K562 (cell line): Measurements from ENCODE around the gene ZNF330. TPM values are rescaled to one million over a fixed set of nuclear protein-coding genes. Genes with fewer than 3 reads are reported as not detected.

Source experiments
- BDP1 ChIP-seq: IDR thresholded peaks from 3 replicates; pipeline ENCODE4 v1.6.1; 2011; ENCODE audit not compliant: insufficient read length, insufficient read depth
- DNMT1 ChIP-seq: fragments of 450-650 bp; IDR thresholded peaks from 2 replicates; pipeline ENCODE4 v1.6.1; 2016; ENCODE audit warnings: antibody characterized with exemption, mild to moderate bottlenecking
- HDAC3 ChIP-seq: fragments of 450-650 bp; IDR thresholded peaks from 2 replicates; pipeline ENCODE4 v1.6.1; 2018; ENCODE audit warnings: borderline replicate concordance, mild to moderate bottlenecking, moderate library complexity; ENCODE audit not compliant: partially characterized antibody
- HINFP ChIP-seq: fragments of 450-650 bp; conservative IDR thresholded peaks from 2 replicates; pipeline ENCODE4 v1.6.1; 2016; ENCODE audit warnings: missing genetic modification characterization, low read depth, mild to moderate bottlenecking, control low read depth, missing compliant biosample characterization
- NRF1 ChIP-seq, 2 experiments: fragments of 450-650 bp; IDR thresholded peaks in 1 of 2; conservative IDR thresholded peaks in 1 of 2; 2 replicates each; pipeline ENCODE4 v1.6.1; 2014; ENCODE audit warnings: mild to moderate bottlenecking in 2 of 2
- PKNOX1 ChIP-seq: fragments of 450-650 bp; IDR thresholded peaks from 2 replicates; pipeline ENCODE4 v1.6.1; 2016
- ZFX ChIP-seq: sonication (generic); formaldehyde crosslinking; IDR thresholded peaks from 2 replicates; pipeline ENCODE4 v1.8.0; 2022; ENCODE audit warnings: mild to moderate bottlenecking, missing genetic modification reagents, moderate library complexity
- ZNF398 ChIP-seq: fragments of 250-450 bp; sonication (Bioruptor Pico); IDR thresholded peaks from 2 replicates; pipeline ENCODE4 v1.8.0; 2021; ENCODE audit warnings: moderate library complexity, mild to moderate bottlenecking, inconsistent platforms
- ZNF586 ChIP-seq: fragments of 450-650 bp; formaldehyde crosslinking; conservative IDR thresholded peaks from 2 replicates; pipeline ENCODE4 v1.4.0; 2020; ENCODE audit warnings: mild to moderate bottlenecking, moderate library complexity
- ZNF699 ChIP-seq: fragments of 250-450 bp; sonication (Bioruptor Pico); IDR thresholded peaks from 2 replicates; pipeline ENCODE4 v1.8.0; 2021; ENCODE audit warnings: mild to moderate bottlenecking, moderate library complexity; ENCODE audit not compliant: insufficient replicate concordance
- polyA plus RNA-seq, 8 experiments: library from polyadenylated mRNA; depleted of rRNA in 4 of 8; stranded (reverse) in 5 of 8; unstranded in 3 of 8; fragments of >200 nt; fragmentation: Nextera tagmentation in 2 of 8; fragmentation: Illumina TruSeq in 1 of 8; extraction: Ambion mirVana in 2 of 8; extraction: Trizol in 1 of 8; gene quantifications; 2 replicates each; pipeline versions ENCODE4 v1.2.1 to v1.2.3, GENCODE V29; 2011 to 2014; ENCODE audit warnings: inconsistent platforms in 1 of 8, missing spikeins in 1 of 8
- total RNA-seq, 7 experiments: library from RNA; depleted of rRNA in 6 of 7; stranded (reverse); fragments of >200 nt in 6 of 7; fragmentation: Illumina TruSeq in 2 of 7; extraction: Trizol in 2 of 7; gene quantifications; 2 replicates each; pipeline versions ENCODE4 v1.2.1 to v1.2.3, GENCODE V29; 2011 to 2021; ENCODE audit warnings: low replicate concordance in 1 of 7
- TF ChIP-seq, protein P1 (sequence below): fragments of 250-450 bp; sonication (Bioruptor Pico); IDR thresholded peaks from 2 replicates; pipeline ENCODE4 v1.8.0; 2022; ENCODE audit warnings: moderate library complexity, mild to moderate bottlenecking, inconsistent platforms
- TF ChIP-seq, protein P2 (sequence below): fragments of 250-450 bp; sonication (Bioruptor Pico); IDR thresholded peaks from 2 replicates; pipeline ENCODE4 v1.4.0; 2020; ENCODE audit warnings: mild to moderate bottlenecking
- TF ChIP-seq, protein P3 (sequence below): fragments of 250-450 bp; sonication (Bioruptor Pico); IDR thresholded peaks from 2 replicates; pipeline ENCODE4 v1.8.0; 2022; ENCODE audit warnings: inconsistent platforms, mild to moderate bottlenecking, moderate library complexity, borderline replicate concordance
- TF ChIP-seq, protein P4 (sequence below), 2 experiments: IDR thresholded peaks; 2 replicates each; pipeline ENCODE4 v1.6.1; 2012; ENCODE audit warnings: improper control_type of control experiment in 2 of 2, low read depth in 2 of 2, low read length in 2 of 2, borderline replicate concordance in 1 of 2

The ZNF330 gene
- total and polyA plus RNA-seq, 9 of the 15 experiments (the other 6 are each of a cell fraction or from before 2014, with no cell fraction given) = 70.0 to 115 (median 92.0) TPM

DNA sequence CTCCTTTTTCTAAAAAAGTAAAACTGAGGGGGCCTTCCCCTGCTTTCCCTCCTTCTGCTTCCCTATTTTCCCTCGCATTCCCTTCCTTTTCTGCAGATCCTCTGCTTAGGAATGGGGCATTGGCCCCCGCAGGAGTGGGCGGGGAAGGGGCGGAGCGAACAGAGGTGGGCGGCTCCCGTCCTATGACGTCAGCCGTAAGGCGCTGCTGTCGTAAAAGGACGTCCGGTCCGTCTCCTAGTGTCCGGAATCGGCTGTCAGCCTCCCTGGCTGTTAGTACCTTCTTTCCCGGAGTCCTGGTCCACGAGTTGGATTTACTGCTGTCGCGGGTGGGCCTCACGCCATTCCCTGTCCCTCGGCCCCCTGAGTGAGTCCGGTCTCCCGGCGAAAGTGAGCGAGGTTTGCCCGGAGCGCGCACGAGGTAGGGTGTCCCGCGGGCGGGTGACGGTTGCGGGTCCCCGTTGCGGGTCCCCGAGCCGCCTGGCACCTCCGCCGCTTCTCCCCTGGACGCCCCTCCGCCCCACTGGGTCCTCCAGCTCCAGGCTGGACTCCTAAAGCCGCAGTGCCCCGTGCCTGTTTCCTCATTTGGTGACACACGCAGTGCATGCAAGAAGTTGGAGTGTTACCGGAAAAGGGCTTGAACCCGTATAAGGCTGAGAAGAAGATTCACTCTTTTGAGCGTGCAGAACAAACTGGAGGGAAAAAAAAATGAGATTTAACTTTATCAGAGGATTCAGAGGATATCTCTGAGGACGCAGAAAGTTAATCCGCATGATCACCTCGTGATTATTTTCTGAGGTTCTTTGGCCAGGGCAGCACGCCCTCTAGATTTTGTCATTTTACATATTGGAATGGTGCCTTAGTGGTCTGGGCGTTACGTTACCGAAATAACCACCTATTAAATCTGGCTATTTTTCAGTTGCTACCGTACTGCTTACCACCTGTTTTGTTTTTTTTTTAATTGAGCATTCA lies at the start of gene ZNF330 (continued):
- TF ChIP-seq NRF1 (conservative IDR thresholded peaks at IDR 0.05 in 1 of 2, IDR thresholded peaks at IDR 0.05 in 1 of 2) = no peak
- TF ChIP-seq ZNF398 (CRISPR knock-in tag) = no peak
- TF ChIP-seq PKNOX1 = peak; percentile 49; the same call in 1 of the 2 replicates
- no peak for TF ChIP-seq HDAC3
- TF ChIP-seq BDP1 = no peak
- no peak for TF ChIP-seq ZNF586
- TF ChIP-seq, protein P1, sequence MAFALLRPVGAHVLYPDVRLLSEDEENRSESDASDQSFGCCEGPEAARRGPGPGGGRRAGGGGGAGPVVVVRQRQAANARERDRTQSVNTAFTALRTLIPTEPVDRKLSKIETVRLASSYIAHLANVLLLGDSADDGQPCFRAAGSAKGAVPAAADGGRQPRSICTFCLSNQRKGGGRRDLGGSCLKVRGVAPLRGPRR = no peak
- no peak for TF ChIP-seq DNMT1
- TF ChIP-seq, protein P2, sequence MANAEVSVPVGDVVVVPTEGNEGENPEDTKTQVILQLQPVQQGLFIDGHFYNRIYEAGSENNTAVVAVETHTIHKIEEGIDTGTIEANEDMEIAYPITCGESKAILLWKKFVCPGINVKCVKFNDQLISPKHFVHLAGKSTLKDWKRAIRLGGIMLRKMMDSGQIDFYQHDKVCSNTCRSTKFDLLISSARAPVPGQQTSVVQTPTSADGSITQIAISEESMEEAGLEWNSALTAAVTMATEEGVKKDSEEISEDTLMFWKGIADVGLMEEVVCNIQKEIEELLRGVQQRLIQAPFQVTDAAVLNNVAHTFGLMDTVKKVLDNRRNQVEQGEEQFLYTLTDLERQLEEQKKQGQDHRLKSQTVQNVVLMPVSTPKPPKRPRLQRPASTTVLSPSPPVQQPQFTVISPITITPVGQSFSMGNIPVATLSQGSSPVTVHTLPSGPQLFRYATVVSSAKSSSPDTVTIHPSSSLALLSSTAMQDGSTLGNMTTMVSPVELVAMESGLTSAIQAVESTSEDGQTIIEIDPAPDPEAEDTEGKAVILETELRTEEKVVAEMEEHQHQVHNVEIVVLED = no peak
- no peak for TF ChIP-seq ZNF699 (CRISPR knock-in tag)
- peak; percentile 34; the same call in 1 of the 2 replicates for TF ChIP-seq ZFX (CRISPR knock-in tag)
- TF ChIP-seq, protein P3, sequence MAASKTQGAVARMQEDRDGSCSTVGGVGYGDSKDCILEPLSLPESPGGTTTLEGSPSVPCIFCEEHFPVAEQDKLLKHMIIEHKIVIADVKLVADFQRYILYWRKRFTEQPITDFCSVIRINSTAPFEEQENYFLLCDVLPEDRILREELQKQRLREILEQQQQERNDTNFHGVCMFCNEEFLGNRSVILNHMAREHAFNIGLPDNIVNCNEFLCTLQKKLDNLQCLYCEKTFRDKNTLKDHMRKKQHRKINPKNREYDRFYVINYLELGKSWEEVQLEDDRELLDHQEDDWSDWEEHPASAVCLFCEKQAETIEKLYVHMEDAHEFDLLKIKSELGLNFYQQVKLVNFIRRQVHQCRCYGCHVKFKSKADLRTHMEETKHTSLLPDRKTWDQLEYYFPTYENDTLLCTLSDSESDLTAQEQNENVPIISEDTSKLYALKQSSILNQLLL (CRISPR knock-in tag) = no peak
- TF ChIP-seq HINFP (tag) = no peak
- TF ChIP-seq, protein P4, sequence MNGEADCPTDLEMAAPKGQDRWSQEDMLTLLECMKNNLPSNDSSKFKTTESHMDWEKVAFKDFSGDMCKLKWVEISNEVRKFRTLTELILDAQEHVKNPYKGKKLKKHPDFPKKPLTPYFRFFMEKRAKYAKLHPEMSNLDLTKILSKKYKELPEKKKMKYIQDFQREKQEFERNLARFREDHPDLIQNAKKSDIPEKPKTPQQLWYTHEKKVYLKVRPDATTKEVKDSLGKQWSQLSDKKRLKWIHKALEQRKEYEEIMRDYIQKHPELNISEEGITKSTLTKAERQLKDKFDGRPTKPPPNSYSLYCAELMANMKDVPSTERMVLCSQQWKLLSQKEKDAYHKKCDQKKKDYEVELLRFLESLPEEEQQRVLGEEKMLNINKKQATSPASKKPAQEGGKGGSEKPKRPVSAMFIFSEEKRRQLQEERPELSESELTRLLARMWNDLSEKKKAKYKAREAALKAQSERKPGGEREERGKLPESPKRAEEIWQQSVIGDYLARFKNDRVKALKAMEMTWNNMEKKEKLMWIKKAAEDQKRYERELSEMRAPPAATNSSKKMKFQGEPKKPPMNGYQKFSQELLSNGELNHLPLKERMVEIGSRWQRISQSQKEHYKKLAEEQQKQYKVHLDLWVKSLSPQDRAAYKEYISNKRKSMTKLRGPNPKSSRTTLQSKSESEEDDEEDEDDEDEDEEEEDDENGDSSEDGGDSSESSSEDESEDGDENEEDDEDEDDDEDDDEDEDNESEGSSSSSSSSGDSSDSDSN (IDR thresholded peaks at IDR 0.05; ENCODE audit: borderline replicate concordance in 1 of 2, low read depth in 2 of 2, low read length in 2 of 2) = no peak
